ENCODE data around the gene VMAC. TPM values are rescaled to one million over a fixed set of nuclear protein-coding genes. Genes with fewer than 3 reads are reported as not detected.
A peak's percentile ranks its signal among the peaks of the same experiment; 100 is the strongest.

The VMAC gene
- total and polyA plus RNA-seq, 2 of the 13 experiments (the other 11 are each of a cell fraction or from before 2014, with no cell fraction given) = 2.4 TPM

DNA sequence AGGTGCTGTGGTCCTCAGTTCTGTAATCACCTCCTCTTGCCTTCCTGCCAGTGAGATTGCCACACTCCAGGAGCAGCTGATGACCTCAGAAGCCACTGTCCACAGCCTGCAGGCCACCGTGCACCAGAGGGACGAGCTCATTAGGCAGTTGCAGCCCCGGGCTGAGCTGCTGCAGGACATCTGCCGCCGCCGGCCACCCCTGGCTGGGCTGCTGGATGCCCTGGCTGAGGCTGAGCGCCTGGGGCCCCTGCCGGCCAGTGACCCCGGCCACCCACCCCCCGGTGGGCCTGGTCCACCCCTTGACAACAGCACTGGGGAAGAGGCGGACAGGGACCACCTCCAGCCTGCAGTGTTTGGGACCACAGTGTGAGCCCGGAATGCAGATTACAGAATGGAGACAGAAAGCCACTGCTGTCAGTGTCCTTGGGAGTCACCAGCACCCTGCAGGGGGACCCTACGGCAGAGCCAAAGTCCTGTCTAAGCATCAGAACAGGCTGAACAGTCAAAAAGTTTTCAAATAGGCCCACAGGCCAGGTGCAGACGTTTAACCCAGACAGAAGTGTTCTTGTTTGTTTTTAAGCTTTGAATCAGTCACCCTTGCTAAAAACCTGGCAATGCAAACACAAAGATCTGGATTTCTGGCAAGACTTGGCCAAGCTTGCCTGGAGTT lies 4.2 kb downstream of the VMAC start (continued):
- TF ChIP-seq NR2F2 (IDR thresholded peaks at IDR 0.05; ENCODE audit: borderline replicate concordance, low read depth) (0 out of 2 replicates have a peak, but pooled peaks have one; percentile 39), ZNF749 (CRISPR knock-in tag; IDR thresholded peaks at IDR 0.05; ENCODE audit: borderline replicate concordance) (peak; percentile 10; the same call in 1 of the 2 replicates), ZBTB42 (CRISPR knock-in tag; IDR thresholded peaks at IDR 0.05) (no peak), NFIB (CRISPR knock-in tag; IDR thresholded peaks at IDR 0.05; ENCODE audit: borderline replicate concordance) (no peak), RFXAP (CRISPR knock-in tag; IDR thresholded peaks at IDR 0.05; ENCODE audit: borderline replicate concordance) (no peak), FOXP1 (IDR thresholded peaks at IDR 0.05) (no peak), FOXP1 (CRISPR knock-in tag; IDR thresholded peaks at IDR 0.05) (peak; percentile 21; the same call in 1 of the 2 replicates), KLF6 (CRISPR knock-in tag; IDR thresholded peaks at IDR 0.05) (no peak), RAD21 (CRISPR knock-in tag; IDR thresholded peaks at IDR 0.05) (no peak; the same call in 1 of the 2 replicates), ETV5 (CRISPR knock-in tag; IDR thresholded peaks at IDR 0.05; ENCODE audit: borderline replicate concordance) (0 out of 2 replicates have a peak, but pooled peaks have one; percentile 12), ZMYM4 (CRISPR knock-in tag; IDR thresholded peaks at IDR 0.05) (0 out of 2 replicates have a peak, but pooled peaks have one; percentile 37), ZFP90 (CRISPR knock-in tag; IDR thresholded peaks at IDR 0.05; ENCODE audit: borderline replicate concordance) (no peak; the same call in 1 of the 2 replicates), KDM1A (CRISPR knock-in tag; IDR thresholded peaks at IDR 0.05) (0 out of 2 replicates have a peak, but pooled peaks have one; percentile 23), ZNF138 (CRISPR knock-in tag; IDR thresholded peaks at IDR 0.05; ENCODE audit: low read depth) (no peak), ZNF496 (CRISPR knock-in tag; IDR thresholded peaks at IDR 0.05; ENCODE audit: insufficient replicate concordance) (no peak), TAF1 (CRISPR knock-in tag; IDR thresholded peaks at IDR 0.05) (peak; percentile 43; the same call in 1 of the 2 replicates), ZNF660 (CRISPR knock-in tag; IDR thresholded peaks at IDR 0.05; ENCODE audit: borderline replicate concordance, low read depth) (no peak)
- TF ChIP-seq, protein P1, sequence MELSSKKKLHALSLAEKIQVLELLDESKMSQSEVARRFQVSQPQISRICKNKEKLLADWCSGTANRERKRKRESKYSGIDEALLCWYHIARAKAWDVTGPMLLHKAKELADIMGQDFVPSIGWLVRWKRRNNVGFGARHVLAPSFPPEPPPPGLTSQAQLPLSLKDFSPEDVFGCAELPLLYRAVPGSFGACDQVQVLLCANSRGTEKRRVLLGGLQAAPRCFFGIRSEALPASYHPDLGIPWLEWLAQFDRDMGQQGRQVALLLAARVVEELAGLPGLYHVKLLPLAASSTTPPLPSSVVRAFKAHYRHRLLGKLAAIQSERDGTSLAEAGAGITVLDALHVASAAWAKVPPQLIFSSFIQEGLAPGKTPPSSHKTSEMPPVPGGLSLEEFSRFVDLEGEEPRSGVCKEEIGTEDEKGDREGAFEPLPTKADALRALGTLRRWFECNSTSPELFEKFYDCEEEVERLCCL (CRISPR knock-in tag; IDR thresholded peaks at IDR 0.05; ENCODE audit: borderline replicate concordance) = no peak
- TF ChIP-seq, protein P2, sequence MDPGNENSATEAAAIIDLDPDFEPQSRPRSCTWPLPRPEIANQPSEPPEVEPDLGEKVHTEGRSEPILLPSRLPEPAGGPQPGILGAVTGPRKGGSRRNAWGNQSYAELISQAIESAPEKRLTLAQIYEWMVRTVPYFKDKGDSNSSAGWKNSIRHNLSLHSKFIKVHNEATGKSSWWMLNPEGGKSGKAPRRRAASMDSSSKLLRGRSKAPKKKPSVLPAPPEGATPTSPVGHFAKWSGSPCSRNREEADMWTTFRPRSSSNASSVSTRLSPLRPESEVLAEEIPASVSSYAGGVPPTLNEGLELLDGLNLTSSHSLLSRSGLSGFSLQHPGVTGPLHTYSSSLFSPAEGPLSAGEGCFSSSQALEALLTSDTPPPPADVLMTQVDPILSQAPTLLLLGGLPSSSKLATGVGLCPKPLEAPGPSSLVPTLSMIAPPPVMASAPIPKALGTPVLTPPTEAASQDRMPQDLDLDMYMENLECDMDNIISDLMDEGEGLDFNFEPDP (CRISPR knock-in tag; conservative IDR thresholded peaks at IDR 0.05) = no peak
- TF ChIP-seq, protein P3, sequence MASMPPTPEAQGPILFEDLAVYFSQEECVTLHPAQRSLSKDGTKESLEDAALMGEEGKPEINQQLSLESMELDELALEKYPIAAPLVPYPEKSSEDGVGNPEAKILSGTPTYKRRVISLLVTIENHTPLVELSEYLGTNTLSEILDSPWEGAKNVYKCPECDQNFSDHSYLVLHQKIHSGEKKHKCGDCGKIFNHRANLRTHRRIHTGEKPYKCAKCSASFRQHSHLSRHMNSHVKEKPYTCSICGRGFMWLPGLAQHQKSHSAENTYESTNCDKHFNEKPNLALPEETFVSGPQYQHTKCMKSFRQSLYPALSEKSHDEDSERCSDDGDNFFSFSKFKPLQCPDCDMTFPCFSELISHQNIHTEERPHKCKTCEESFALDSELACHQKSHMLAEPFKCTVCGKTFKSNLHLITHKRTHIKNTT (CRISPR knock-in tag; IDR thresholded peaks at IDR 0.05) = no peak
- TF ChIP-seq, protein P4, sequence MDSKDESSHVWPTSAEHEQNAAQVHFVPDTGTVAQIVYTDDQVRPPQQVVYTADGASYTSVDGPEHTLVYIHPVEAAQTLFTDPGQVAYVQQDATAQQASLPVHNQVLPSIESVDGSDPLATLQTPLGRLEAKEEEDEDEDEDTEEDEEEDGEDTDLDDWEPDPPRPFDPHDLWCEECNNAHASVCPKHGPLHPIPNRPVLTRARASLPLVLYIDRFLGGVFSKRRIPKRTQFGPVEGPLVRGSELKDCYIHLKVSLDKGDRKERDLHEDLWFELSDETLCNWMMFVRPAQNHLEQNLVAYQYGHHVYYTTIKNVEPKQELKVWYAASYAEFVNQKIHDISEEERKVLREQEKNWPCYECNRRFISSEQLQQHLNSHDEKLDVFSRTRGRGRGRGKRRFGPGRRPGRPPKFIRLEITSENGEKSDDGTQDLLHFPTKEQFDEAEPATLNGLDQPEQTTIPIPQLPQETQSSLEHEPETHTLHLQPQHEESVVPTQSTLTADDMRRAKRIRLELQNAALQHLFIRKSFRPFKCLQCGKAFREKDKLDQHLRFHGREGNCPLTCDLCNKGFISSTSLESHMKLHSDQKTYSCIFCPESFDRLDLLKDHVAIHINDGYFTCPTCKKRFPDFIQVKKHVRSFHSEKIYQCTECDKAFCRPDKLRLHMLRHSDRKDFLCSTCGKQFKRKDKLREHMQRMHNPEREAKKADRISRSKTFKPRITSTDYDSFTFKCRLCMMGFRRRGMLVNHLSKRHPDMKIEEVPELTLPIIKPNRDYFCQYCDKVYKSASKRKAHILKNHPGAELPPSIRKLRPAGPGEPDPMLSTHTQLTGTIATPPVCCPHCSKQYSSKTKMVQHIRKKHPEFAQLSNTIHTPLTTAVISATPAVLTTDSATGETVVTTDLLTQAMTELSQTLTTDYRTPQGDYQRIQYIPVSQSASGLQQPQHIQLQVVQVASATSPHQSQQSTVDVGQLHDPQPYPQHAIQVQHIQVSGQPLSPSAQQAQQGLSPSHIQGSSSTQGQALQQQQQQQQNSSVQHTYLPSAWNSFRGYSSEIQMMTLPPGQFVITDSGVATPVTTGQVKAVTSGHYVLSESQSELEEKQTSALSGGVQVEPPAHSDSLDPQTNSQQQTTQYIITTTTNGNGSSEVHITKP (CRISPR knock-in tag; IDR thresholded peaks at IDR 0.05; ENCODE audit: low read depth) = peak; percentile 68; the same call in 1 of the 2 replicates
